PC-9 (cell line): Measurements from ENCODE around the gene TMCC2. TPM values are rescaled to one million over a fixed set of nuclear protein-coding genes. Genes with fewer than 3 reads are reported as not detected.

Experiments
- BruUV-seq: library from RNA; stranded (reverse); fragments of 400-500 nt; replicated peaks from 2 replicates; lab custom pipeline; 2021; lab: Mats Ljungman, UMichigan
- CTCF ChIA-PET: fragments of 300-600 bp; sonication (Branson Sonifier 250); formaldehyde crosslinking; loops from one replicate; lab custom pipeline; 2022; ENCODE audit warnings: antibody characterized with exemption; lab: Charles Lee
- POLR2A ChIA-PET: fragments of 300-600 bp; sonication (Branson Sonifier 250); formaldehyde crosslinking; loops from one replicate; lab custom pipeline; 2022; ENCODE audit warnings: antibody characterized with exemption; ENCODE audit not compliant: unreplicated experiment; lab: Charles Lee
- DNase-seq, 2 experiments: peaks; one replicate each; pipeline versions ENCODE4 v3.0.0 to v3.0.0-alpha.2; 2015 to 2022; ENCODE audit warnings: mixed read lengths in 1 of 2
- H2AFZ ChIP-seq: fragments of 200-600 bp; sonication (generic); 2 replicates; pipeline ENCODE4 v1.8.1; 2017; ENCODE audit warnings: antibody characterized with exemption
- H3F3A ChIP-seq: fragments of 200-600 bp; sonication (generic); 2 replicates; pipeline ENCODE4 v1.8.1; 2017; ENCODE audit warnings: antibody characterized with exemption, mild to moderate bottlenecking, low read depth; ENCODE audit not compliant: insufficient read depth
- H3K27ac ChIP-seq: fragments of 200-600 bp; sonication (generic); 2 replicates; pipeline ENCODE4 v1.6.1; 2016; ENCODE audit warnings: mixed run types
- H3K27me3 ChIP-seq: fragments of 200-600 bp; sonication (generic); 2 replicates; pipeline ENCODE4 v1.6.1; 2016; ENCODE audit warnings: low read depth, mixed run types; ENCODE audit not compliant: insufficient read depth
- H3K36me3 ChIP-seq: fragments of 200-600 bp; sonication (generic); 2 replicates; pipeline ENCODE4 v1.6.1; 2016; ENCODE audit warnings: low read depth, mixed run types
- H3K4me1 ChIP-seq: fragments of 200-600 bp; sonication (generic); replicated peaks from 2 replicates; pipeline ENCODE4 v1.6.1; 2016; ENCODE audit warnings: mixed run types; ENCODE audit not compliant: insufficient read depth
- H3K4me2 ChIP-seq: fragments of 200-600 bp; sonication (generic); 2 replicates; pipeline ENCODE4 v1.6.1; 2017; ENCODE audit warnings: mixed run types
- H3K4me3 ChIP-seq: fragments of 200-600 bp; sonication (generic); 2 replicates; pipeline ENCODE4 v1.6.1; 2016; ENCODE audit warnings: mixed run types
- H3K79me2 ChIP-seq: fragments of 200-600 bp; sonication (generic); 2 replicates; pipeline ENCODE4 v1.6.1; 2017; ENCODE audit warnings: low read depth, mixed run types
- H3K9me2 ChIP-seq: fragments of 200-600 bp; sonication (generic); 2 replicates; pipeline ENCODE4 v1.8.1; 2017; ENCODE audit warnings: mild to moderate bottlenecking; ENCODE audit not compliant: insufficient read depth
- H3K9me3 ChIP-seq: fragments of 200-600 bp; sonication (generic); 2 replicates; pipeline ENCODE4 v1.8.1; 2016; ENCODE audit warnings: low read depth; ENCODE audit not compliant: insufficient read depth
- H4K20me1 ChIP-seq: fragments of 200-600 bp; sonication (generic); 2 replicates; pipeline ENCODE4 v1.8.1; 2017; ENCODE audit not compliant: insufficient read depth
- CTCF ChIP-seq: fragments of 200-600 bp; sonication (generic); conservative IDR thresholded peaks from 2 replicates; pipeline ENCODE4 v1.6.1; 2017; ENCODE audit warnings: mixed run types, antibody characterized with exemption, mild to moderate bottlenecking, moderate library complexity
- EZH2 ChIP-seq: fragments of 200-600 bp; sonication (generic); IDR thresholded peaks from 2 replicates; pipeline ENCODE4 v1.8.0; 2017; ENCODE audit warnings: antibody characterized with exemption, low read depth
- intact Hi-C: fragments of 100-400 bp; cut with micrococcal nuclease; formaldehyde crosslinking; loops from one replicate; pipeline ENCODE4 v1.10.0; 2022; ENCODE audit not compliant: unreplicated experiment
- total RNA-seq: library from RNA; stranded (reverse); gene quantifications from 2 replicates; pipeline ENCODE4 v1.2.3, GENCODE V29; 2021

Gene TMCC2
- total RNA-seq, 1 experiment from 2014 or later = 0.79 TPM

DNA sequence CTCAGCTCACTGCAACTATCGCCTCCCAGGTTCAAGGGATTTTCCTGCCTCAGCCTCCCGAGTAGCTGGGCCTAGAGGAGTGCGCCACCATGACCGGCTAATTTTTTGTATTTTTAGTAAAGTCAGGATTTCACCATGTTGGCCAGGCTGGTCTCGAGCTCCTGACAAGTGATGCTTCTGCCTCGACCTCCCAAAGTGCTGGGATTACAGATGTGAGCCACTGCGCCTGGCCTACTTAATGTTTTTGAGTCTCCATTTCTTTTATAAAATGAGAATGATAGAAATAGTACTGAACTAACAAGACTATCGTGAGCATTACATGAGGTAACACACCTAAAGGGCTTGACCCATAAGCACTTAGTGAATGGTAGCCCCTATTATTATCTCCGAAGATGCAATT, 72.4 kb downstream of the TMCC2 start:
- no peaks in the 10 kb centered on the region for H3K27me3 ChIP-seq
- no peak for TF ChIP-seq CTCF
- no peak for TF ChIP-seq EZH2
- intact Hi-C loops = no loop called here
- H3K36me3 ChIP-seq = no peaks in the 10 kb centered on the region
- no peaks in the 10 kb centered on the region for H3K9me3 ChIP-seq
- CTCF ChIA-PET = interaction anchor here (0.6 to 1.5 kb wide), 5 partner anchors 8 to 677 kb away, joined by 3 to 17 read pairs (median 4); no protein-coding TSS in a partner anchor
- H3K4me1 ChIP-seq = peaks cover 63% of the 10 kb centered on the region
- H4K20me1 ChIP-seq = no peaks in the 10 kb centered on the region
- no peak for DNase-seq
- peaks cover 32% of the 10 kb centered on the region; the same call in 1 of the 2 replicates for H3F3A ChIP-seq
- no peaks in the 10 kb centered on the region for H3K79me2 ChIP-seq
- H3K27ac ChIP-seq = peak overlapping the region; percentile 68; the same call in 1 of the 2 replicates
- no TSS peak for BruUV-seq
- no peaks in the 10 kb centered on the region for H3K9me2 ChIP-seq
- H2AFZ ChIP-seq = no peak overlapping the region
- H3K4me2 ChIP-seq = peak overlapping the region; percentile 66; the same call in 1 of the 2 replicates
- POLR2A ChIA-PET = no interaction called here
- no peak overlapping the region for H3K4me3 ChIP-seq

DNA sequence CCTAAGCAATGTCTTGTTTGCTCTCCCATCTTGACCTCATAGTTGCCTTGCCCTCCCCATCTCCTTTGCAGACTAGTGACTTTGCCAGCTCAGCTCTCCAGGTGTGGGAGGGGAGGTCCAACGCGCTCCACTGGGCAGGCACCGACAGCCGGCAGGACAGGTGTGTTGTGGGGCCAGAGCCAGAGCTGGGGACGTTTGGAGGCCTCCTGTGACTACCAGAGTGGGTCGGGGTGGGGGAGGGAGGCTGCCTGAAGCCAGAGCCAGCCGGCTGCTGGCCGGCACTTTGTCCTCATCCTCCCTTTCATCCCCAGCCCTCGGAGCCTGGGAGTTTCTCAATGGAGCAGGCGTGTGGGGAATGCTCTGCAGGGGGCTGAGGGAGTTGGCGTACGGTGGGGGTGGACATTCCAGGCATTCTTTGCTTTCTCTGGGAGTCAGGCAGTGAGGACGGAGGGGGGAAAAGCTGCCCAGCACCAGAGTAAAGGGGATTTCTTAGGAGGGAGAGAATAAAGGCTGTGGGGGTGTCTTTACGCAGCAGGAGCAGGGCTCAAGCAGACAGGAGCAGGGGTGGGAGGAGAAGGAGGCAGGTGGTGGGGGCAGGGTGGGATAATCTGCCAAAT, 73.6 kb downstream of the TMCC2 start:
- Histone ChIP-seq H3F3A (peaks cover 24% of the 10 kb centered on the region; the same call in 1 of the 2 replicates), H3K79me2 (no peaks in the 10 kb centered on the region), H3K9me2 (no peaks in the 10 kb centered on the region), H2AFZ (peak overlapping the region; percentile 23), H3K4me1 (peaks cover 51% of the 10 kb centered on the region), H3K27ac (peak overlapping the region; percentile 68), H4K20me1 (no peaks in the 10 kb centered on the region), H3K36me3 (no peaks in the 10 kb centered on the region), H3K4me2 (peak overlapping the region; percentile 66), H3K27me3 (no peaks in the 10 kb centered on the region), H3K4me3 (peak overlapping the region; percentile 15; the same call in 1 of the 2 replicates), H3K9me3 (no peaks in the 10 kb centered on the region)
- ChIA-PET POLR2A (interaction anchor here (0.5 to 1.0 kb wide), 3 partner anchors 16 to 593 kb away, joined by 5 to 13 read pairs (median 10); no protein-coding TSS in a partner anchor), CTCF (interaction anchor here (0.7 to 1.5 kb wide), 3 partner anchors 16 to 23 kb away, joined by 3 to 12 read pairs (median 4); no protein-coding TSS in a partner anchor)
- no TSS peak for BruUV-seq
- intact Hi-C loops = loop anchor here (1.0 kb wide), 3 partner anchors 16 to 27 kb away; no protein-coding TSS in a partner anchor
- DNase-seq = peak; percentile 78 to 85
- TF ChIP-seq EZH2 = no peak
- no peak for TF ChIP-seq CTCF

- no peak for DNase-seq
- POLR2A ChIA-PET = interaction anchor here (1.0 kb wide), 1 partner anchor 17 kb away, joined by 5 read pairs; no protein-coding TSS in a partner anchor
- no peaks in the 10 kb centered on the region for H3K27me3 ChIP-seq
- no peaks in the 10 kb centered on the region for H3K9me3 ChIP-seq
- no peaks in the 10 kb centered on the region for H3K9me2 ChIP-seq
- H3K79me2 ChIP-seq = no peaks in the 10 kb centered on the region
- TF ChIP-seq CTCF = no peak
- no peak for TF ChIP-seq EZH2
- no peaks in the 10 kb centered on the region for H4K20me1 ChIP-seq
- CTCF ChIA-PET = interaction anchor here (0.7 to 1.5 kb wide), 3 partner anchors 15 to 23 kb away, joined by 3 to 12 read pairs (median 4); no protein-coding TSS in a partner anchor
- H3K27ac ChIP-seq = peak overlapping the region; percentile 68
- peak overlapping the region; percentile 66 for H3K4me2 ChIP-seq
- H3K36me3 ChIP-seq = no peaks in the 10 kb centered on the region
- intact Hi-C loops = loop anchor here (1.0 kb wide), 3 partner anchors 15 to 28 kb away; no protein-coding TSS in a partner anchor
- peak overlapping the region; percentile 15; the same call in 1 of the 2 replicates for H3K4me3 ChIP-seq
- TSS peak; percentile 28 for BruUV-seq
- peaks cover 47% of the 10 kb centered on the region for H3K4me1 ChIP-seq
- H3F3A ChIP-seq = peaks cover 23% of the 10 kb centered on the region; the same call in 1 of the 2 replicates
- H2AFZ ChIP-seq = no peak overlapping the region
Observed at GRCh38 chr1:205301842-205302588, 74.3 kb downstream of the TMCC2 start.
